HepG2 (cell line): ENCODE measurements around the gene DIPK1B. TPM values are rescaled to one million over a fixed set of nuclear protein-coding genes. Genes with fewer than 3 reads are reported as not detected.

Experiments used
- ATAC-seq: fragments of 200-7000 bp; cut with Tn5 transposase; 3 replicates; pipeline ENCODE4 v1.9.1; 2020; ENCODE audit warnings: mild to moderate bottlenecking, moderate library complexity
- BruUV-seq: library from RNA; stranded (reverse); fragments of 400-500 nt; replicated peaks from 2 replicates; lab custom pipeline; 2021; lab: Mats Ljungman, UMichigan
- CTCF ChIA-PET: fragments of 300-600 bp; formaldehyde crosslinking; extraction: SDS; loops from one replicate; lab custom pipeline; 2021; ENCODE audit warnings: low total read pairs, inconsistent platforms, low intra/inter-chr PET ratio; lab: Yijun Ruan, JAX
- POLR2A ChIA-PET: fragments of 350-600 bp; sonication (Branson Sonifier 250); formaldehyde crosslinking; loops from one replicate; lab custom pipeline; 2020; ENCODE audit warnings: antibody characterized with exemption, inconsistent platforms; lab: Yijun Ruan, JAX
- DNase-seq: peaks from one replicate; pipeline ENCODE4 v3.0.0-alpha.2; 2015; ENCODE audit warnings: low spot score
- FAIRE-seq: peaks from 3 replicates; lab custom pipeline; 2011; peaks lifted over from hg19 to GRCh38; lab: Jason Lieb, UNC
- H2AFZ ChIP-seq: one replicate; pipeline ENCODE4 v1.6.1; 2011; ENCODE audit warnings: low read length, inconsistent platforms
- H3K27ac ChIP-seq: fragments of 300-600 bp; 3 replicates; pipeline ENCODE4 v1.8.0; 2011; ENCODE audit warnings: mixed run types, mild to moderate bottlenecking, mixed read lengths, low read length, inconsistent platforms; ENCODE audit not compliant: insufficient read depth; ENCODE audit errors: extremely low read length
- H3K27me3 ChIP-seq, 2 experiments: fragments of 200-600 bp in 1 of 2; 2 replicates in 1 of 2; 3 replicates in 1 of 2; pipeline versions ENCODE4 v1.6.0 to v1.8.0; 2011; ENCODE audit warnings: low read length in 2 of 2, mild to moderate bottlenecking in 2 of 2, moderate library complexity in 2 of 2, inconsistent platforms in 1 of 2; ENCODE audit not compliant: insufficient read depth in 2 of 2, control insufficient read depth in 1 of 2
- H3K36me3 ChIP-seq, 2 experiments: fragments of 200-600 bp in 1 of 2; replicated peaks in 1 of 2; 2 replicates in 1 of 2; 3 replicates in 1 of 2; pipeline versions ENCODE4 v1.5.1 to v1.8.0; 2011; ENCODE audit warnings: low read length in 2 of 2, inconsistent platforms in 1 of 2; ENCODE audit not compliant: insufficient read depth in 2 of 2, control insufficient read depth in 1 of 2
- H3K4me1 ChIP-seq: 2 replicates; pipeline ENCODE4 v1.5.1; 2012; ENCODE audit warnings: low read length, inconsistent platforms; ENCODE audit not compliant: insufficient read depth
- H3K4me2 ChIP-seq: 2 replicates; pipeline ENCODE4 v1.6.0; 2011; ENCODE audit warnings: low read depth, low read length, inconsistent platforms
- H3K4me3 ChIP-seq, 3 experiments: fragments of 200-600 bp in 1 of 3; sonication (generic), shearing (Covaris generic) in 1 of 3; replicated peaks in 1 of 3; 2 replicates each; pipeline ENCODE4 v1.5.1; 2011 to 2016; ENCODE audit warnings: low read length in 3 of 3, inconsistent platforms in 2 of 3, low read depth in 2 of 3, mild to moderate bottlenecking in 2 of 3, control low read depth in 1 of 3, mixed read lengths in 1 of 3; ENCODE audit not compliant: insufficient read depth in 1 of 3
- H3K79me2 ChIP-seq: one replicate; pipeline ENCODE4 v1.6.1; 2011; ENCODE audit warnings: low read length, inconsistent platforms; ENCODE audit not compliant: insufficient read depth
- H3K9ac ChIP-seq: 2 replicates; pipeline ENCODE4 v1.6.0; 2011; ENCODE audit warnings: mild to moderate bottlenecking, low read depth, low read length, inconsistent platforms; ENCODE audit not compliant: insufficient read depth
- H3K9me3 ChIP-seq: 2 replicates; pipeline ENCODE4 v1.5.1; 2012; ENCODE audit warnings: mild to moderate bottlenecking, low read length
- H4K20me1 ChIP-seq: 2 replicates; pipeline ENCODE4 v1.6.0; 2011; ENCODE audit warnings: inconsistent platforms, mild to moderate bottlenecking, low read length, moderate library complexity; ENCODE audit not compliant: insufficient read depth
- HNRNPL ChIP-seq: fragments of 200-400 bp; formaldehyde crosslinking; IDR thresholded peaks from 2 replicates; pipeline ENCODE4 v1.6.1; 2017; ENCODE audit warnings: mild to moderate bottlenecking, low read depth, low read length
- PATZ1 ChIP-seq: sonication (generic); formaldehyde crosslinking; IDR thresholded peaks from 2 replicates; pipeline ENCODE4 v1.4.0; 2020; ENCODE audit warnings: missing genetic modification reagents
- PRPF4 ChIP-seq: fragments of 200-400 bp; formaldehyde crosslinking; IDR thresholded peaks from 2 replicates; pipeline ENCODE4 v1.6.1; 2016; ENCODE audit warnings: low read length, low read depth; ENCODE audit not compliant: poor library complexity, severe bottlenecking
- ZBTB14 ChIP-seq: sonication (generic); formaldehyde crosslinking; IDR thresholded peaks from 2 replicates; pipeline ENCODE4 v1.4.0; 2020; ENCODE audit warnings: missing genetic modification reagents
- ZFP37 ChIP-seq: sonication (generic); formaldehyde crosslinking; IDR thresholded peaks from 2 replicates; pipeline ENCODE4 v1.4.0; 2020; ENCODE audit warnings: missing genetic modification reagents, borderline replicate concordance
- ZFP82 ChIP-seq: sonication (generic); formaldehyde crosslinking; IDR thresholded peaks from 2 replicates; pipeline ENCODE4 v1.5.1; 2020; ENCODE audit warnings: mild to moderate bottlenecking, missing genetic modification reagents, borderline replicate concordance
- ZNF629 ChIP-seq: sonication (generic); formaldehyde crosslinking; conservative IDR thresholded peaks from 2 replicates; pipeline ENCODE4 v1.5.0; 2020; ENCODE audit warnings: missing genetic modification reagents
- ZNF768 ChIP-seq: sonication (generic); formaldehyde crosslinking; IDR thresholded peaks from 2 replicates; pipeline ENCODE4 v1.4.0; 2020; ENCODE audit warnings: missing genetic modification reagents
- WGBS: methylation state at CpG from one replicate; pipeline ENCODE4 v1.1.6; 2017; ENCODE audit warnings: low lambda C conversion rate; 5-methylcytosine and 5-hydroxymethylcytosine counted together
- in situ Hi-C: cut with HindIII; loops from 2 replicates; pipeline ENCODE4 v1.10.0; 2017; ENCODE audit warnings: low pct_unique_long_range_greater_than_20kb; ENCODE audit not compliant: extremely low pct_ligation_motif_present
- intact Hi-C: fragments of 100-400 bp; cut with micrococcal nuclease; formaldehyde crosslinking; loops from one replicate; pipeline ENCODE4 v1.10.0; 2022; ENCODE audit not compliant: unreplicated experiment
- polyA plus RNA-seq, 8 experiments: library from polyadenylated mRNA; depleted of rRNA in 3 of 8; stranded (reverse) in 7 of 8; unstranded in 1 of 8; fragments of >200 nt; fragmentation: Illumina TruSeq in 4 of 8; extraction: Trizol in 4 of 8; gene quantifications; 2 replicates each; pipeline versions ENCODE4 v1.2.1 to v1.2.3, GENCODE V29; 2011 to 2016; ENCODE audit warnings: low read depth in 4 of 8, missing spikeins in 1 of 8, mixed read lengths in 1 of 8; ENCODE audit not compliant: insufficient read depth in 1 of 8
- total RNA-seq, 5 experiments: library from RNA; depleted of rRNA; stranded (reverse); fragments of >200 nt; fragmentation: Illumina TruSeq; extraction: Trizol; gene quantifications; 2 replicates each; pipeline ENCODE4 v1.2.3, GENCODE V29; 2016; ENCODE audit warnings: low read depth in 1 of 5
- TF ChIP-seq, protein P1 (sequence below): sonication (generic); formaldehyde crosslinking; IDR thresholded peaks from 2 replicates; pipeline ENCODE4 v1.4.0; 2020; ENCODE audit warnings: missing genetic modification reagents
- TF ChIP-seq, protein P2 (sequence below): sonication (generic); formaldehyde crosslinking; IDR thresholded peaks from 2 replicates; pipeline ENCODE4 v1.5.1; 2020; ENCODE audit warnings: missing genetic modification reagents, mild to moderate bottlenecking, borderline replicate concordance

The DIPK1B gene
- total and polyA plus RNA-seq, 2 of the 13 experiments (the other 11 are each of a cell fraction or from before 2014, with no cell fraction given): 0.18 to 3.9 TPM

DNA sequence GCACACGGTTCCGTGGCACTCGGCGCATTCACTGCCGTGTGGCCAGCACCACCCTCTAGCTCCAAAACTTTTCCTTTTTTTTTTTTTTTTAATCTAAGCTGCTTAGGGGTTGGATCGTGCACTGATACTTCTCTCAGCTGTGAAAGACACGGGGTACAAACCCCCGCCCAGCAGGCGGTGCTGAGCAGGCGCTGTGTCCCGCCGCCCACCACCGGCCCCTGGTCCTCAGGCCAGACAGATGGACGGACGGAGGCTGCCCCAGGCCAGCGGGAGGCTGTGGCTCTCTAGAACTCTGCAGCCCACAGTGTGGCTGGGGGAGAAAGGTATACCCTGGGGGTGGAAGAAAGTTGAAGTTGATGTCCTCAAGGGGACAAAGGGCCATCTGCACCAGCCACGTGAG is 31.3 kb upstream of the DIPK1B start (continued):
- TF ChIP-seq ZNF629 (CRISPR knock-in tag): peak; percentile 43; the same call in 1 of the 2 replicates

DNA sequence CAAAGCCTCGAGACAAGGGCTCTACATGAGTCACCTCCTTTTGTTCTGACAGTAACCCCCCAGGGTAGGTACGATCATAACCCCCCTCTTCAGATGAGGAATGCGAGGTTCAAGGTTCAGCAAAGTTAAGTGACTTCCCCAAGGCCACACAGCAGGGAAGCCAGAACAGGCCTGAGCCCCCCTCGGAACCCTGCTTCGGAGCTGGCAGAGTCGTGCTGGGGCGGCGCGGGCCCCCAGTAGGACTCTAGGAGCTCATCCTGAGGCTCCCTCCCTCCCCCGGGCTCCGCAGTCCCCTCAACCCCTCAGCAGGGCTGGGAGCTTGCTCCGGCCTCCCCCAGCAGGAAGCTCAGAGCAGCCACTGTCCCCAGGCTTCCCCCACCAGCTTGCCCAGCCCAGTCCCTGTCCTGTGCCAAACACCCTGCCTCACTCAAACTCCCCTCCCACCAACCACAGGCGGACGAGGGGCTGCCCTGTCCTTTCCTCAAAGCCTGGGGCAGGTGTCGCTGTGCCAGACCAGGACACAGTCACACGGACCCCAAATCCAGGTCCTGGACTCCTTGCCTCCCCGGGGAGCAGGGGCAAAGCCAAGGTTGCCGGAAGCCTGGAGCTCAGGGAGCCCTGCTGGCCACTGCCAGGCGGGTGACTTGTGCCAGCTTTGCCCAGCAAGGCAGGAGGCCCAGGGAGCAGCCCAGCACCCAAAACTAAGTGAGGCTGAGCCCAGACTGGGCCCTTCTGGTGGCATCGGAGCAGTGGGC is 30.2 kb upstream of the DIPK1B start:
- intact Hi-C loops (no loop called here), in situ Hi-C loops (no loop called here)
- Histone ChIP-seq H3K36me3 (no peaks in the 10 kb centered on the region), H3K4me3 (no peak overlapping the region), H3K9ac (no peak overlapping the region), H3K27me3 (peaks cover 2 to 23% of the 10 kb centered on the region in 2 experiments; a peak in 3 of 5 replicates), H3K4me2 (no peak overlapping the region), H2AFZ (no peak overlapping the region), H3K4me1 (peaks cover 54% of the 10 kb centered on the region), H4K20me1 (no peaks in the 10 kb centered on the region), H3K79me2 (no peaks in the 10 kb centered on the region), H3K9me3 (no peaks in the 10 kb centered on the region), H3K27ac (no peak overlapping the region)
- DNase-seq (no peak), FAIRE-seq (no peak), ATAC-seq (no peak)
- POLR2A ChIA-PET: interaction anchor here (0.8 kb wide), 1 partner anchor 48 kb away, joined by 3 read pairs; no protein-coding TSS in a partner anchor
- no TSS peak for BruUV-seq
- WGBS: 67% methylated on average over 11 of the region's 20 CpGs
- CTCF ChIA-PET: no interaction called here
- TF ChIP-seq, protein P1, sequence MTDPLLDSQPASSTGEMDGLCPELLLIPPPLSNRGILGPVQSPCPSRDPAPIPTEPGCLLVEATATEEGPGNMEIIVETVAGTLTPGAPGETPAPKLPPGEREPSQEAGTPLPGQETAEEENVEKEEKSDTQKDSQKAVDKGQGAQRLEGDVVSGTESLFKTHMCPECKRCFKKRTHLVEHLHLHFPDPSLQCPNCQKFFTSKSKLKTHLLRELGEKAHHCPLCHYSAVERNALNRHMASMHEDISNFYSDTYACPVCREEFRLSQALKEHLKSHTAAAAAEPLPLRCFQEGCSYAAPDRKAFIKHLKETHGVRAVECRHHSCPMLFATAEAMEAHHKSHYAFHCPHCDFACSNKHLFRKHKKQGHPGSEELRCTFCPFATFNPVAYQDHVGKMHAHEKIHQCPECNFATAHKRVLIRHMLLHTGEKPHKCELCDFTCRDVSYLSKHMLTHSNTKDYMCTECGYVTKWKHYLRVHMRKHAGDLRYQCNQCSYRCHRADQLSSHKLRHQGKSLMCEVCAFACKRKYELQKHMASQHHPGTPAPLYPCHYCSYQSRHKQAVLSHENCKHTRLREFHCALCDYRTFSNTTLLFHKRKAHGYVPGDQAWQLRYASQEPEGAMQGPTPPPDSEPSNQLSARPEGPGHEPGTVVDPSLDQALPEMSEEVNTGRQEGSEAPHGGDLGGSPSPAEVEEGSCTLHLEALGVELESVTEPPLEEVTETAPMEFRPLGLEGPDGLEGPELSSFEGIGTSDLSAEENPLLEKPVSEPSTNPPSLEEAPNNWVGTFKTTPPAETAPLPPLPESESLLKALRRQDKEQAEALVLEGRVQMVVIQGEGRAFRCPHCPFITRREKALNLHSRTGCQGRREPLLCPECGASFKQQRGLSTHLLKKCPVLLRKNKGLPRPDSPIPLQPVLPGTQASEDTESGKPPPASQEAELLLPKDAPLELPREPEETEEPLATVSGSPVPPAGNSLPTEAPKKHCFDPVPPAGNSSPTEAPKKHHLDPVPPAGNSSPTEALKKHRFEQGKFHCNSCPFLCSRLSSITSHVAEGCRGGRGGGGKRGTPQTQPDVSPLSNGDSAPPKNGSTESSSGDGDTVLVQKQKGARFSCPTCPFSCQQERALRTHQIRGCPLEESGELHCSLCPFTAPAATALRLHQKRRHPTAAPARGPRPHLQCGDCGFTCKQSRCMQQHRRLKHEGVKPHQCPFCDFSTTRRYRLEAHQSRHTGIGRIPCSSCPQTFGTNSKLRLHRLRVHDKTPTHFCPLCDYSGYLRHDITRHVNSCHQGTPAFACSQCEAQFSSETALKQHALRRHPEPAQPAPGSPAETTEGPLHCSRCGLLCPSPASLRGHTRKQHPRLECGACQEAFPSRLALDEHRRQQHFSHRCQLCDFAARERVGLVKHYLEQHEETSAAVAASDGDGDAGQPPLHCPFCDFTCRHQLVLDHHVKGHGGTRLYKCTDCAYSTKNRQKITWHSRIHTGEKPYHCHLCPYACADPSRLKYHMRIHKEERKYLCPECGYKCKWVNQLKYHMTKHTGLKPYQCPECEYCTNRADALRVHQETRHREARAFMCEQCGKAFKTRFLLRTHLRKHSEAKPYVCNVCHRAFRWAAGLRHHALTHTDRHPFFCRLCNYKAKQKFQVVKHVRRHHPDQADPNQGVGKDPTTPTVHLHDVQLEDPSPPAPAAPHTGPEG (CRISPR knock-in tag): no peak
- TF ChIP-seq ZBTB14 (no peak), PATZ1 (CRISPR knock-in tag) (peak; percentile 13; the same call in 1 of the 2 replicates), ZNF768 (peak; percentile 94), PRPF4 (no peak), HNRNPL (peak; percentile 81), ZFP82 (CRISPR knock-in tag) (no peak), ZFP37 (CRISPR knock-in tag) (no peak)
- TF ChIP-seq, protein P2, sequence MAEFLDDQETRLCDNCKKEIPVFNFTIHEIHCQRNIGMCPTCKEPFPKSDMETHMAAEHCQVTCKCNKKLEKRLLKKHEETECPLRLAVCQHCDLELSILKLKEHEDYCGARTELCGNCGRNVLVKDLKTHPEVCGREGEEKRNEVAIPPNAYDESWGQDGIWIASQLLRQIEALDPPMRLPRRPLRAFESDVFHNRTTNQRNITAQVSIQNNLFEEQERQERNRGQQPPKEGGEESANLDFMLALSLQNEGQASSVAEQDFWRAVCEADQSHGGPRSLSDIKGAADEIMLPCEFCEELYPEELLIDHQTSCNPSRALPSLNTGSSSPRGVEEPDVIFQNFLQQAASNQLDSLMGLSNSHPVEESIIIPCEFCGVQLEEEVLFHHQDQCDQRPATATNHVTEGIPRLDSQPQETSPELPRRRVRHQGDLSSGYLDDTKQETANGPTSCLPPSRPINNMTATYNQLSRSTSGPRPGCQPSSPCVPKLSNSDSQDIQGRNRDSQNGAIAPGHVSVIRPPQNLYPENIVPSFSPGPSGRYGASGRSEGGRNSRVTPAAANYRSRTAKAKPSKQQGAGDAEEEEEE (CRISPR knock-in tag): no peak
